HepG2 (cell line): ENCODE data around the gene EVC.

Source experiments
- ATF3 ChIP-seq: sonication (generic); formaldehyde crosslinking; IDR thresholded peaks from 2 replicates; pipeline ENCODE4 v1.4.0; 2020; ENCODE audit warnings: missing genetic modification reagents
- CC2D1A ChIP-seq: sonication (generic); formaldehyde crosslinking; IDR thresholded peaks from 2 replicates; pipeline ENCODE4 v1.8.1; 2023; ENCODE audit warnings: mild to moderate bottlenecking, missing genetic modification reagents
- CTCF ChIP-seq: sonication (generic); formaldehyde crosslinking; IDR thresholded peaks from 2 replicates; pipeline ENCODE4 v1.5.0; 2020; ENCODE audit warnings: mild to moderate bottlenecking, missing genetic modification reagents, moderate library complexity
- JUNB ChIP-seq: sonication (generic); formaldehyde crosslinking; IDR thresholded peaks from 2 replicates; pipeline ENCODE4 v1.8.0; 2022; ENCODE audit warnings: missing genetic modification reagents, mild to moderate bottlenecking, borderline replicate concordance
- KDM5B ChIP-seq: sonication (generic); formaldehyde crosslinking; IDR thresholded peaks from 2 replicates; pipeline ENCODE4 v1.4.0; 2020; ENCODE audit warnings: missing genetic modification reagents, mild to moderate bottlenecking, borderline replicate concordance
- MED13 ChIP-seq: sonication (generic); formaldehyde crosslinking; IDR thresholded peaks from 2 replicates; pipeline ENCODE4 v1.5.0; 2020; ENCODE audit warnings: missing genetic modification reagents
- POLR2AphosphoS5 ChIP-seq: IDR thresholded peaks from 2 replicates; pipeline ENCODE4 v1.6.1; 2012; ENCODE audit warnings: low read depth, low read length
- REST ChIP-seq, 2 experiments: IDR thresholded peaks; 2 replicates each; pipeline ENCODE4 v1.6.1; 2011 to 2012; ENCODE audit warnings: low read length in 2 of 2, borderline replicate concordance in 1 of 2, low read depth in 1 of 2, mild to moderate bottlenecking in 1 of 2, moderate library complexity in 1 of 2
- REXO4 ChIP-seq: sonication (generic); formaldehyde crosslinking; IDR thresholded peaks from 2 replicates; pipeline ENCODE4 v1.8.0; 2022; ENCODE audit warnings: missing genetic modification reagents, mild to moderate bottlenecking, borderline replicate concordance
- SMARCC2 ChIP-seq: fragments of 450-650 bp; IDR thresholded peaks from 2 replicates; pipeline ENCODE4 v1.6.1; 2017; ENCODE audit warnings: antibody characterized with exemption, mild to moderate bottlenecking
- ZNF678 ChIP-seq: sonication (generic); formaldehyde crosslinking; IDR thresholded peaks from 2 replicates; pipeline ENCODE4 v1.4.0; 2020; ENCODE audit warnings: mild to moderate bottlenecking, missing genetic modification reagents
- ZNF776 ChIP-seq: sonication (generic); formaldehyde crosslinking; IDR thresholded peaks from 2 replicates; pipeline ENCODE4 v1.4.0; 2020; ENCODE audit warnings: mild to moderate bottlenecking, missing genetic modification reagents

- no peak for TF ChIP-seq CTCF (CRISPR knock-in tag)
- no peak for TF ChIP-seq ATF3
- no peak for TF ChIP-seq REST (IDR thresholded peaks at IDR 0.05; ENCODE audit: borderline replicate concordance in 1 of 2, low read depth in 1 of 2, low read length in 2 of 2)
- no peak for TF ChIP-seq REXO4
- TF ChIP-seq SMARCC2 = no peak
- no peak for TF ChIP-seq KDM5B (CRISPR knock-in tag)
- no peak for TF ChIP-seq POLR2AphosphoS5
- TF ChIP-seq JUNB = no peak
- no peak for TF ChIP-seq ZNF678 (CRISPR knock-in tag)
- no peak for TF ChIP-seq MED13
- no peak for TF ChIP-seq CC2D1A (CRISPR knock-in tag)
- no peak for TF ChIP-seq ZNF776 (CRISPR knock-in tag)
Measured at GRCh38 chr4:5708449-5709206, 2.4 kb upstream of the EVC start, which contains the start of gene EVC2.
